H1 (cell line): ENCODE measurements around the gene HM13.

Experiments
- ATF3 ChIP-seq: IDR thresholded peaks from 2 replicates; pipeline ENCODE4 v1.6.1; 2011; ENCODE audit warnings: low read depth, mild to moderate bottlenecking, low read length; ENCODE audit not compliant: insufficient read depth
- CEBPB ChIP-seq: IDR thresholded peaks from 2 replicates; pipeline ENCODE4 v1.6.1; 2012; ENCODE audit warnings: low read depth, low read length
- CTCF ChIP-seq, 3 experiments: IDR thresholded peaks; 1 replicate in 2 of 3; 2 replicates in 1 of 3; pipeline versions ENCODE4 v1.5.1 to v1.6.1; 2011; ENCODE audit warnings: low read length in 3 of 3, mild to moderate bottlenecking in 3 of 3, inconsistent platforms in 2 of 3, low read depth in 1 of 3, moderate library complexity in 1 of 3; ENCODE audit not compliant: insufficient read depth in 1 of 3; ENCODE audit errors: control extremely low read depth in 1 of 3
- EGR1 ChIP-seq: IDR thresholded peaks from 2 replicates; pipeline ENCODE4 v1.6.1; 2011; ENCODE audit warnings: low read depth, low read length, borderline replicate concordance
- EZH2 ChIP-seq: fragments of 200-600 bp; sonication (generic); IDR thresholded peaks from 2 replicates; pipeline ENCODE4 v1.7.1; 2012; ENCODE audit warnings: low read depth, mild to moderate bottlenecking, moderate library complexity, low read length, inconsistent platforms; ENCODE audit not compliant: severe bottlenecking
- NANOG ChIP-seq: IDR thresholded peaks from 2 replicates; pipeline ENCODE4 v1.6.1; 2011; ENCODE audit warnings: low read length, low read depth, mild to moderate bottlenecking, inconsistent platforms; ENCODE audit not compliant: insufficient read depth, poor library complexity, severe bottlenecking
- POLR2A ChIP-seq, 2 experiments: IDR thresholded peaks; 1 replicate in 1 of 2; 2 replicates in 1 of 2; pipeline ENCODE4 v1.6.1; 2011; ENCODE audit warnings: low read depth in 2 of 2, low read length in 2 of 2, mild to moderate bottlenecking in 2 of 2; ENCODE audit errors: control extremely low read depth in 1 of 2
- POLR2AphosphoS5 ChIP-seq: IDR thresholded peaks from 2 replicates; pipeline ENCODE4 v1.6.1; 2011; ENCODE audit warnings: low read depth, low read length
- RFX5 ChIP-seq: IDR thresholded peaks from 2 replicates; pipeline ENCODE4 v1.6.1; 2011; ENCODE audit warnings: low read depth, low read length, improper control_type of control experiment, borderline replicate concordance
- SIX5 ChIP-seq: IDR thresholded peaks from 2 replicates; pipeline ENCODE4 v1.6.1; 2011; ENCODE audit warnings: mild to moderate bottlenecking, low read depth, low read length
- SRF ChIP-seq: IDR thresholded peaks from 2 replicates; pipeline ENCODE4 v1.6.1; 2011; ENCODE audit warnings: mild to moderate bottlenecking, low read depth, low read length, moderate library complexity
- TAF1 ChIP-seq: IDR thresholded peaks from 2 replicates; pipeline ENCODE4 v1.6.1; 2011; ENCODE audit warnings: mild to moderate bottlenecking, low read depth, low read length

- TF ChIP-seq POLR2A (IDR thresholded peaks at IDR 0.05; ENCODE audit: control extremely low read depth in 1 of 2, low read depth in 2 of 2, low read length in 2 of 2) (no peak), POLR2AphosphoS5 (no peak), SRF (no peak), NANOG (no peak), CTCF (IDR thresholded peaks at IDR 0.05; ENCODE audit: control extremely low read depth in 1 of 3, insufficient read depth in 1 of 3, low read depth in 1 of 3, low read length in 3 of 3) (no peak), EZH2 (no peak), TAF1 (no peak), CEBPB (no peak), RFX5 (no peak), ATF3 (no peak), SIX5 (no peak), EGR1 (no peak)
Observed at GRCh38 chr20:31500527-31500926, 13.7 kb upstream of the HM13 start.
